Activated naive CD8-positive, alpha-beta T cell treated with anti-CD3 and anti-CD28 coated beads, Interleukin-2, amount 50 U/mL, for 16 hours (primary cell): ENCODE data around the gene AMPH.
"Not testable (repeated sequence)": the region's sequence is repeated elsewhere in the genome, so short reads cannot be mapped to it uniquely, and the experiment has no call there.

Source experiments
- DNase-seq: peaks from one replicate; pipeline ENCODE4 v3.0.0-alpha.2; 2020; ENCODE audit warnings: low read depth, low spot score

Gene AMPH

GRCh38 chr7:38398725-38399321 is 232.3 kb downstream of the AMPH start:
- DNase-seq, result no peak

GRCh38 chr7:38396852-38397251 is 234.3 kb downstream of the AMPH start:
- DNase-seq, result no peak

- not testable (repeated sequence) for DNase-seq
Measured at GRCh38 chr7:38395921-38396552, 235.1 kb downstream of the AMPH start.

- no peak for DNase-seq
Measured at GRCh38 chr7:38394660-38395059, 236.5 kb downstream of the AMPH start.

- DNase-seq, result no peak
Measured at GRCh38 chr7:38393874-38394273, 237.3 kb downstream of the AMPH start.

- no peak for DNase-seq
Measured at GRCh38 chr7:38391751-38392150, 239.4 kb downstream of the AMPH start.

- DNase-seq, result no peak
Measured at GRCh38 chr7:38385682-38386081, 245.5 kb downstream of the AMPH start.

- no peak for DNase-seq
Measured at GRCh38 chr7:38383281-38383680, 247.9 kb downstream of the AMPH start.

GRCh38 chr7:38382684-38383083 is 248.5 kb downstream of the AMPH start:
- no peak for DNase-seq

GRCh38 chr7:38375453-38375852 is 255.7 kb downstream of the AMPH start:
- DNase-seq, result no peak

GRCh38 chr7:38374507-38374906 is 256.7 kb downstream of the AMPH start:
- peak; percentile 51 for DNase-seq

GRCh38 chr7:38373155-38373554 is 258.0 kb downstream of the AMPH start:
- DNase-seq, result no peak

GRCh38 chr7:38372290-38372689 is 258.9 kb downstream of the AMPH start:
- DNase-seq, result no peak

- peak; percentile 41 for DNase-seq
Measured at GRCh38 chr7:38369816-38370493, 261.2 kb downstream of the AMPH start.

- DNase-seq, result peak; percentile 25
Measured at GRCh38 chr7:38368191-38368605, 263.0 kb downstream of the AMPH start.

GRCh38 chr7:38367301-38367890 is 263.8 kb downstream of the AMPH start:
- DNase-seq, result no peak

- DNase-seq, result not testable (repeated sequence)
Measured at GRCh38 chr7:38363379-38363778, 267.8 kb downstream of the AMPH start.

GRCh38 chr7:38362611-38363237 is 268.4 kb downstream of the AMPH start:
- not testable (repeated sequence) for DNase-seq

GRCh38 chr7:38360776-38361175 is 270.4 kb downstream of the AMPH start:
- DNase-seq, result no peak

- DNase-seq, result peak; percentile 55
Measured at GRCh38 chr7:38359071-38359601, 272.0 kb downstream of the AMPH start.

- DNase-seq, result not testable (repeated sequence)
Measured at GRCh38 chr7:38358273-38358831, 272.8 kb downstream of the AMPH start.
